Measurements from ENCODE around the gene GOLGA5. TPM values are rescaled to one million over a fixed set of nuclear protein-coding genes. Genes with fewer than 3 reads are reported as not detected.
"Not testable (repeated sequence)": the region's sequence is repeated elsewhere in the genome, so short reads cannot be mapped to it uniquely, and the experiment has no call there.

The GOLGA5 gene
- total and polyA plus RNA-seq, 2 of the 13 experiments (the other 11 are each of a cell fraction or from before 2014, with no cell fraction given) = 31.0 to 40.0 TPM

- no peak overlapping the region for H3K4me3 ChIP-seq (replicated peaks in 1 of 3; ENCODE audit: insufficient read depth in 1 of 3, low read depth in 2 of 3, low read length in 3 of 3)
- ChIA-PET POLR2A (no interaction called here), CTCF (ENCODE audit: low intra/inter-chr PET ratio, low total read pairs) (no interaction called here)
- H2AFZ ChIP-seq (ENCODE audit: low read length) = no peak overlapping the region
- intact Hi-C loops (cut with micrococcal nuclease; ENCODE audit: unreplicated experiment) = no loop called here
- H3K4me1 ChIP-seq (ENCODE audit: insufficient read depth, low read length) = no peaks in the 10 kb centered on the region
- no peak overlapping the region for H3K27ac ChIP-seq (ENCODE audit: extremely low read length, insufficient read depth, low read length)
- no peak overlapping the region for H3K4me2 ChIP-seq (ENCODE audit: low read depth, low read length)
- H3K9ac ChIP-seq (ENCODE audit: insufficient read depth, low read depth, low read length) = no peak overlapping the region
- no peaks in the 10 kb centered on the region for H4K20me1 ChIP-seq (ENCODE audit: insufficient read depth, low read length)
- no peaks in the 10 kb centered on the region for H3K36me3 ChIP-seq (replicated peaks in 1 of 2; ENCODE audit: control insufficient read depth in 1 of 2, insufficient read depth in 2 of 2, low read length in 2 of 2)
- FAIRE-seq = no peak
- no peak for ATAC-seq
- TF ChIP-seq MAFK (conservative IDR thresholded peaks at IDR 0.05 in 1 of 2, IDR thresholded peaks at IDR 0.05 in 1 of 2; ENCODE audit: low read length in 2 of 2) = 0 out of 4 replicates have a peak, but pooled peaks have one; percentile 13 to 15
- TF ChIP-seq SRY (CRISPR knock-in tag; IDR thresholded peaks at IDR 0.05) = no peak
- no peak for TF ChIP-seq ZNF761 (CRISPR knock-in tag; conservative IDR thresholded peaks at IDR 0.05)
- in situ Hi-C loops (cut with HindIII; ENCODE audit: extremely low pct_ligation_motif_present, low pct_unique_long_range_greater_than_20kb) = no loop called here
- no peaks in the 10 kb centered on the region for H3K79me2 ChIP-seq (ENCODE audit: insufficient read depth, low read length)
- no TSS peak for BruUV-seq (replicated peaks)
- no peaks in the 10 kb centered on the region for H3K27me3 ChIP-seq (ENCODE audit: control insufficient read depth in 1 of 2, insufficient read depth in 2 of 2, low read length in 2 of 2)
- H3K9me3 ChIP-seq (ENCODE audit: low read length) = no peaks in the 10 kb centered on the region
- WGBS (ENCODE audit: low lambda C conversion rate) = 86% methylated on average over 2 of the region's 2 CpGs
- no peak for DNase-seq (ENCODE audit: low spot score)
Observed at GRCh38 chr14:92770484-92770883, 23.6 kb upstream of the GOLGA5 start.

- TF ChIP-seq ZZZ3 (CRISPR knock-in tag; IDR thresholded peaks at IDR 0.05; ENCODE audit: borderline replicate concordance) = no peak
- POLR2A ChIA-PET = no interaction called here
- 58% methylated on average over 8 of the region's 8 CpGs for WGBS (ENCODE audit: low lambda C conversion rate)
Observed at GRCh38 chr14:92774572-92774971, 19.5 kb upstream of the GOLGA5 start.

GRCh38 chr14:92775292-92775691 lies 18.8 kb upstream of the GOLGA5 start:
- FAIRE-seq = not testable (repeated sequence)

More at GRCh38 chr14:92774572-92774971, 19.5 kb upstream of the GOLGA5 start:
- BruUV-seq (replicated peaks) = no TSS peak
- intact Hi-C loops (cut with micrococcal nuclease; ENCODE audit: unreplicated experiment) = no loop called here
- Histone ChIP-seq H4K20me1 (ENCODE audit: insufficient read depth, low read length) (no peaks in the 10 kb centered on the region), H3K9me3 (ENCODE audit: low read length) (no peaks in the 10 kb centered on the region), H3K4me1 (ENCODE audit: insufficient read depth, low read length) (peaks cover 8% of the 10 kb centered on the region), H3K9ac (ENCODE audit: insufficient read depth, low read depth, low read length) (no peak overlapping the region), H2AFZ (ENCODE audit: low read length) (no peak overlapping the region), H3K4me3 (replicated peaks in 1 of 3; ENCODE audit: insufficient read depth in 1 of 3, low read depth in 2 of 3, low read length in 3 of 3) (no peak overlapping the region), H3K36me3 (replicated peaks in 1 of 2; ENCODE audit: control insufficient read depth in 1 of 2, insufficient read depth in 2 of 2, low read length in 2 of 2) (no peaks in the 10 kb centered on the region), H3K79me2 (ENCODE audit: insufficient read depth, low read length) (no peaks in the 10 kb centered on the region), H3K4me2 (ENCODE audit: low read depth, low read length) (no peak overlapping the region), H3K27ac (ENCODE audit: extremely low read length, insufficient read depth, low read length) (no peak overlapping the region), H3K27me3 (ENCODE audit: control insufficient read depth in 1 of 2, insufficient read depth in 2 of 2, low read length in 2 of 2) (no peaks in the 10 kb centered on the region)
- DNase-seq (ENCODE audit: low spot score) (no peak), ATAC-seq (no peak), FAIRE-seq (no peak)
- in situ Hi-C loops (cut with HindIII; ENCODE audit: extremely low pct_ligation_motif_present, low pct_unique_long_range_greater_than_20kb) = no loop called here
- CTCF ChIA-PET (ENCODE audit: low intra/inter-chr PET ratio, low total read pairs) = no interaction called here

More at GRCh38 chr14:92775292-92775691, 18.8 kb upstream of the GOLGA5 start:
- ATAC-seq; DNase-seq (ENCODE audit: low spot score); POLR2A ChIA-PET; intact Hi-C loops (cut with micrococcal nuclease; ENCODE audit: unreplicated experiment); H3K9ac ChIP-seq (ENCODE audit: insufficient read depth, low read depth, low read length); CTCF ChIA-PET (ENCODE audit: low intra/inter-chr PET ratio, low total read pairs); H3K9me3 ChIP-seq (ENCODE audit: low read length); BruUV-seq (replicated peaks); H3K27me3 ChIP-seq (ENCODE audit: control insufficient read depth in 1 of 2, insufficient read depth in 2 of 2, low read length in 2 of 2); H4K20me1 ChIP-seq (ENCODE audit: insufficient read depth, low read length); H3K4me3 ChIP-seq (replicated peaks in 1 of 3; ENCODE audit: insufficient read depth in 1 of 3, low read depth in 2 of 3, low read length in 3 of 3); in situ Hi-C loops (cut with HindIII; ENCODE audit: extremely low pct_ligation_motif_present, low pct_unique_long_range_greater_than_20kb); H3K79me2 ChIP-seq (ENCODE audit: insufficient read depth, low read length); H2AFZ ChIP-seq (ENCODE audit: low read length); H3K4me2 ChIP-seq (ENCODE audit: low read depth, low read length); H3K27ac ChIP-seq (ENCODE audit: extremely low read length, insufficient read depth, low read length); H3K36me3 ChIP-seq (replicated peaks in 1 of 2; ENCODE audit: control insufficient read depth in 1 of 2, insufficient read depth in 2 of 2, low read length in 2 of 2): not testable (repeated sequence)
- 0% methylated on average over 2 of the region's 2 CpGs for WGBS (ENCODE audit: low lambda C conversion rate)
- H3K4me1 ChIP-seq (ENCODE audit: insufficient read depth, low read length) = peaks cover 10% of the 10 kb centered on the region

Data from HepG2 (cell line).